Measurements from ENCODE around the gene ZNF317.
A peak's percentile ranks its signal among the peaks of the same experiment; 100 is the strongest.

Gene ZNF317

DNA sequence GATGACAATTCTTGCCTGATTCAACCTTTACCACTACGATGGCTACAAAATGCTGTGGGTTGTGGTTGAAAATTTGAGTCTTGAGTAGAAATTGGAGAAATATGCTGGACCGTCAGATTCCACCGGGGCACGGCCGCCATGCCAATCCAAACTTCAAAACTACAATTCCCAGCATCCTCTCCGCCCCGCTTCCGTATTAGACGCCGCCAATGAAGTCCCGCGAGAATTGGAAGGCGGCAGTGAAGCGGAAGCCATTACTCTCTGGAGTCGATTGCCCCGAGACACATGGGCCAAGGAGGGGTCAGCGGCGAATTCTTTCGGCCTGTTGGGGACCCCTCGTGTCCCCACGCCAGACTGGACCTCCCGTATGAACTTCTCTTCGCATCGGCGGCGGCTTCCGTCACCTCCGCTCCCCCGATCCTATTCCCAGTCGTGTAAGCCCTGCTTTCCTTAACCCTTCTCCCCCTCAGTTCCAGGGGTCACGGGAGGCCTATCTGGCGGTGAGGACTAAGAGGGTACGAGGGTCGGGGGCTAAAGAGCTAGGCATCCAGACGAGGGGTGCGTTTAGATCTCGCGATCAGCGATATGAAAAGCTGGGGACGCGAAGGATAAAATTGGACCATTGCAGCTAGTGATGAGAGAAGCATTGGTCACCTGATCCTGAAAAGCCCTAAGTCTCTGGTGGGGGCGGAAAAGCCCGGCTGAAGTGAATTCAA is at the start of gene ZNF317:
ZNF317 (plus strand) TSS at position 239 of the 716 bp plus-strand sequence. CDS start 15,620 bp downstream, outside the sequence.
- peak; percentile 79 to 82 for DNase-seq (ENCODE audit: low read depth in 2 of 2)

DNA sequence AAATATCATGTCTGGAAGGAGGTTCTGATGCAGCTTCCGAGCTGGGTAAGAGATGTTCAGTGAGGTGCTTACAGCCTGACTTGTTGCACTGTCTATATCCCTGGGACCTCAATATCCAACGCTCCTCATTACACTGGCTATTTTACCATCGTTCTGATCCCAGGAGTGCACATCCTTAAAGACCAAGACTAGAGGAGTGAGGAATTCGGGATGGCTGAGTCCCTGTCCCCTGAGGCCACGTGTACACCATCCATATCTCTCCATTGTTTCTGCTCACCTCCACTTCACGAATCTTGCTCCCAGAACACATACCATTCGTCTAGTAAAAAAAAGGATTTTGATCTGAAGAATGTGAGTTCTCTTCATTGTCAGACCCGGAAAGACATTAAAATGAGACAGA is 32.8 kb upstream of the ZNF317 start, which contains the start of gene OR7G2:
OR7G2 (minus strand) TSS at position 101 of the 400 bp plus-strand sequence. CDS start 4,232 bp downstream, outside the sequence.
- no peak for DNase-seq (ENCODE audit: low read depth in 2 of 2)

DNA sequence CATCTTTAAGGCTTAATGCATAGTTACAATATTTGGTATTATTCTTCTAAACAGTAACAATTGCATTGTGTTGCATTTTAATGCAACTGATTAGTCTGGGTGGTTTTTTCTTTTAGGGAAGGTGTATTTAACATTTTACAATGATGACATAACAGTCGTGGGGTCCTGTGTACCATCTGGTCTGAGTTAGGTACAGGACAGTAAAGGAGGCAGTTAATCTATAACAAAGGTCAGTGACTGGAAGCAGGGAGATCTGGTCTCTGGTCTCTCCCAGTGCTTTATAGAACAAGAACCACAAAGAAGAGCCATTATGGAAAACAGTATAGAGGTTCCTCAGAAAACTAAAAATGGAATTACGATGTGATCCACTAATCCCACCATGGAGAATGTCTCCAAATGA is 30.2 kb upstream of the ZNF317 start:
- no peak for DNase-seq (ENCODE audit: low read depth in 2 of 2)

DNA sequence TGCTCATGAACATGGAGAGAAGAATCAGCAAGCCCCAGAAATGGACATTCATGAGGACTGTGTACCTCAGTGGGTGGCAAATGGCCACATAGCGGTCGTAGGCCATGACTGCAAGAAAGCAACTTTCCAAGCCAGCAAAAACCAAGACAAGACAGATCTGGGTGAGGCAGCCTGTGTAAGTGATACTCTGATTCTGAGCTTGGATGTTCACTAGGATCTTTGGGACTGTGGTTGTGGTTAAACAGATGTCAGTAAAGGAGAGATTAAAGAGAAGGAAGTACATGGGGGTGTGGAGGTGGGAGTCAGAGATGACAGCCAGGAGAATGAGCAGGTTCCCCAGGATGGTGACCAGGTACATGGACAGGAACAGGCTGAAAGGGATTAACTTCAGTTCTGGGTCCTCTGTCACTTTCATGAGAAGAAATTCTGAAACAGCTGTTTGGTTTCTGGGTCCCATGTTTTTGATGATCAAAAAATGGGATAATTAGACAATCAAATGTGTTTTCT is 24.8 kb upstream of the ZNF317 start, which contains the start of gene OR7G1:
OR7G1 (minus strand) TSS at position 457 of the 507 bp plus-strand sequence; CDS start at position 457, 0 bp downstream.
- DNase-seq (ENCODE audit: low read depth in 2 of 2), result no peak

DNA sequence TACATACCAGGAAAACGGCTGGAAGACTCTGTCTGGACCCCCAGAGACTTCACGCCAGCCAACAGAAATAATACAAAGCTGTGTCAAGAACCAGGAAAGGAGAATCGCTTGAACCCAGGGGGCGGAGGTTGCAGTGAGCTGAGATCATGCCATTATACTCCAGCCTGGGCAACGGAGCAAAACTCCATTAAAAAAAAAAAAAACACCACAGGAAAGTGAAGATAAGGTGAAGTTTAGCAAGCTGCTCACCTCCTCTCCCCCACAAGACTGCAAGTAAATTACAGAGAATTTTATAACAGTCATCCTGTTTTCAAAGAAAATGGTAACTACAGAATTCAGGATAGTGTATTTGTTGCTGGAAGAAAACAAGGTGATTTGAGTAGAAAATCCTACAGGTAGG is 23.6 kb upstream of the ZNF317 start:
- no peak for DNase-seq (ENCODE audit: low read depth in 2 of 2)

DNA sequence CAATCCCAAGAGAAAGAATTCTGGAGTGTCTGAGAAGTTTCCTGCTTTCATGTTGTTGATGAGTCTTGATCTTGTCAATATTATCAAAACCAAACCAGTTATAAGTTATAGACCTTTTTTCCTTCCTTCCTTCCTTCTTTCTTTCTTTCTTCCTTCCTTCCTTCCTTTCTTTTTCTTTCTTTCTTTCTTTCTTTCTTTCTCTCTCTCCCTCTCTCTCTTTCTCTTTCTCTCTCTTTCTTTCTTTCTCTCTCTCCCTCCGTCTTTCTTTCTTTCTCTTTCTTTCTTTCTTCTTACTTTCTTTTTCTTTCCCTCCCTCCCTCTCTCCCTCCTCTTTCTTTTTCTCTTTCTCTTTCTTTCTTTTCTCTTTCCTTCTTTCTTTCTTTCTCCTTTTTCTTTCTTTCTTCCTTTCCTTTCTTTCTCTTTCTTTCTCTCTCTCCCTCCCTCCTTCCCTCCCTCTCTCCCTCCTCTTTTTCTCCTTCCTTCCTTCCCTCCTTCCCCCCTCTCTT is 13.2 kb upstream of the ZNF317 start, which contains the start of gene OR7G3:
OR7G3 (minus strand) TSS at position 51 of the 506 bp plus-strand sequence; CDS start at position 51, 0 bp downstream.
- DNase-seq (ENCODE audit: low read depth in 2 of 2), result no peak

DNA sequence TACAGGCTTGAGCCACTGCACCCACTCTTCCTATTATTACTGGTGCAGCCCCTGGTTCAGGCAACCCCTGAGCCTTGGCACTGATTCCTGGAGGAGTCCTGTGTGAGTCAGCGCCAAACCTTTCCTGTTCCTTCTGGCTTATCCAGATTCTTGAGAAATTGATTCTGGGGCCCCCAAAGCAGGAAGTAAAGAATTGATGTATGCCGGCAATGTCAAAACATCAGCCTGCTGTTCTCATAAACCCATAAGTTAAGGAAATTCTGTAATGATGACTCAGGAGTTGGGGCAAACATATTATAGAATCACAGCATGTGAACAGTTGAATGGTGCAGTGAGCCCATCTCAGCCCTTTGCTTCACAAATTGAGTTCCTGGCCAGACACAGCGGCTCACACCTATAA is 12.0 kb upstream of the ZNF317 start:
- DNase-seq (ENCODE audit: low read depth in 2 of 2), result no peak

DNA sequence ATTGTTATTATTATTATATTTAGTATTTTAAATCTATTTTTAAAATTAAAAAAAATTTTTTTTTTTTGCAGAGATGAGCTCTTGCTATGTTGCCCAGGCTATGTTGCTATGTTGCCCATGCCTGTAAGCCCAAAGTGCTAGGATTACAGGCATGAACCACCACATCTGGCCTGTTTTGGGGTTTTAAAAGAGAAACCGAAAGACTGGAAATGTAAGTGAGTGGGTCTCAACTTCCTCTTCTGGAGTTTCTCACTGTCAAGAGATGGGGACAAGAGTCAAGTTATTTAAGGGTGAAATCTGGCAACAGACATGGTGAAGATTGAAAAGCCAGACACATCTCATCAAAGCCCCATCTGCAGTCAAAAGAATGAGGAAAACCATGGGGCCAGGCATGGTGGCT is 9.2 kb upstream of the ZNF317 start:
- DNase-seq (ENCODE audit: low read depth in 2 of 2), result no peak

DNA sequence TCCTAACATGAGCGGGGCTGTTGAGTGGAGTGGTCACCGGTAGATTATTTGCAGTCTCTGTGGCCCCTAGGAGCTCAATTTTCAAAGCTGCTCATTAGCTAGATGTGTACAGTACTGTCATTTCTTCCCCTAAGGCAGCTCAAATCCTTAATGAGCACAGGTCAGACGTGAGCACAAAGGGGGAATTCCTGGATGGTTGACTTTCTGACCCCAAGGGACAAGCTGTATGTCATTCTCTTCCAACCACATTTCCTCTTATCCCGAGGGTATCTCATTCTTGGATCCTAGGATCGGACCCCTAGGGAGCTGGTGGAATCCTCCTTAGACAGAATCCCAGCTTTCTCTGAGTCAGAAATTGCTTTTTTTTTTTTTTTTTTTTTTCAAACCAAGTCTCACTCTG is 7.8 kb upstream of the ZNF317 start:
- no peak for DNase-seq (ENCODE audit: low read depth in 2 of 2)

DNA sequence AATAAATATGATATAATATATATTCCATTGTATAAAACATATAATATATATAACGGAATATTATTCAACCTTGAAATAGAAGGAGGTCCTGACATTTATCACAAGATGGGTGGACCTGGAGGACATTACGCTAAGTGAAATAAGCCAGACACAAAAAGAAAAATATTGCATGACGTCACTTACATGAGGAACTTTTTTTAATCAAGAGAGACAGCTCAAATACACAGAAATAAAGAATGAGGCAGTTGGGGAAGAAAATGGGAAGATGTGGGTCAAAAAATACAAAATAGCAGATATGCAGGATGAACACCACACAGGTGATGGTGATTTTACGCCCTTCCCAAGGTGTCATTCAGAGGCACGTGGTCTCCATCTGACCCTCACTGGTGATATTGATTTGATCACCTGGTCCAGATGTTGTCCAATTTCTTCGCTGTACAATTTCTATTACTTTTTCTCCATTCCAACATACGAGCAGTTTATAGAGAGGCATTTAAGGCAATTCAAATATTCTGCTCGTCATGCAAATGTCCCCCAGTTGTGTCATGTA is 513 bp upstream of the ZNF317 start:
- DNase-seq (ENCODE audit: low read depth in 2 of 2), result no peak

DNA sequence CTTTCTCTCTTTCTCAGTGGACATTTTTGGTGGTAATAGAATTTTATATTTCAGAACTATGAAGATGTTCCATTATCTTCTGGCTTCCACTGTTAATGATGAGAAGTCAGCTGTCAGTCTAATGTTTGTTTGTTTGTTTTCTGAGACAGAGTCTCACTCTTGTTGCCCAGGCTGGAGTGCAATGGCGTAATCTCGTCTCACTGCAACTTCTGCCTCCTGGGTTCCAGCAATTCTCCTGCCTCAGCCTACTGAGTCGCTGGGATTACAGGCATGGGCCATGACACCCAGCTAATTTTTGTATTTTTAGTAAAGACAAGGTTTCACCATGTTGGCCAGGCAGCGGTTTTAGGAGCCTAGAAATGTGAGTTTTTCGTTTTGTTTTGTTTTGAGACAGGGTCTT is 4.7 kb downstream of the ZNF317 start:
- no peak for DNase-seq (ENCODE audit: low read depth in 2 of 2)

DNA sequence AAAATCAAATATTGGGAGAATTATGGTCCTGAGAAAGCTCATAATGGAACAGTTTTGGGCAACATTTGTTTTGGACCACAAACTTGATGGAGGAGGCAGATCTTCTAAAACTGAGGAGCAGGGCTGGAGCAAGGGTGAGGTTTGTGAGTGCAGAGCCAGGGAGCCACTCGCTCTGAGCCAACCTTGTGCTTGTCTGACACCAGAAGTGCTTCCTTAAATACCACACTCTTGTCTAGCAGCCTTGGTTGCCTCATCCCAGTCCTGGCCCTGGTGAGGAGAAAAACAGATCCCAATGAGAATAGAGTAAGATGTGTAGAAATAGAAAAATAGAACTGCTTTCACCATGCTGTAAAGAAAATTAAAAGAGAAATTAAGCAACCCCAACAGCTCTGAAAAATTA is 6.7 kb downstream of the ZNF317 start:
- no peak for DNase-seq (ENCODE audit: low read depth in 2 of 2)

DNA sequence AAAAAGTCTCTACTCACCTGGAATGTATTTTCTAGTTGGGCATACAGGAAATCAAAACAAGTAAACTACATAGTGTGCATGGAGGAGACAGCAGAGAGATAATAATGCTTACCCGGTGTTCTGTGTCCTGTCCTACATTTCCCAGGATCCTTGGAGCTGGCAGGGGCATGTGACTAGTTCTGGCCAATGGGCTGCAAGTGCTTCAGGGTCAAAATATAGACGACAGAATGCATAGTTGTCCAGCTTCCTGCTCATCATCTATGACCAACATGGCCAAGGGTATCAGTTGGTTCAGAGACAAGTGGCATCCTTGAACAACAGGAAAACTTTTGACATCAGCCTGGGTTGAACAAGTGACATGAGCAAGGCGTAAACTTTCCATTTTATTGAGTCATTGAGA is 8.5 kb downstream of the ZNF317 start:
- DNase-seq (ENCODE audit: low read depth in 2 of 2), result no peak

DNA sequence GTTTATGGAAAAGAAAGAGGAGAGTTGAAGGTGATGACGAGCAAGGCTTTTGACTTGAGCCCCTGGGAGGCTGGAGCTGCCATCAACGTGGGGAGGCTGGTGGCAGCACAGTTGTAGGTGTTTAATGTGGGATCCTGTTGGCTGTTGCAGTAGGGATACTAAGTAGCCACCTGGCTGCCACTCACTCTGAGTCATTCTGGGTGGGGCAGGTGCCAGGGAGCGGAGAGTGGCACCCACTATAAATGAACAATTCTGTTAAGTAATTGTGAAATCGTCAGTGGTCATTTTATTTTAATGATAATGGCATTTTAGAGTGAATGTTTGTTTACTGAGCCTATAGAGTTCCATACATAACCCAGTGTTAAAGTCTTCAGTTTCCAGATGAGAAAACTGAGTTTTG is 9.8 kb downstream of the ZNF317 start:
- DNase-seq (ENCODE audit: low read depth in 2 of 2), result no peak

DNA sequence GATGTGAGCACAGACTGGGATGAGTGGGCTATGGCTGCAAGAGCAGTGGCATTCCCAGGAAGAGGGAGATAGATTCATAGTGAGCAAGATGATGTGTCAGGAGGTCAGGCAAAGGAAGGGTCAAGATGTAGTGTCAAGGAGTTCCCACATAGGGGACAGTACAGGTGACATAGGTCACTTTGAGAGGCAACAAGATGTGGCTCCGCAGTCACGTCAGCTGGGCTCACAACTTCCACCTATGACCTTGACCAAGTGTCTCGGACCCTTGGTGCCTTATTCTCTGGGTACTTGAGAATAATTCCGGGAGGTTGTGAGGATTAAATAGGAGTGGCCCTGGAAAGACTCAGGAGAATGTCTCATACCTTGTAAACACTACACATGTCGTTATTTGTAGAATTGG is 10.5 kb downstream of the ZNF317 start:
- DNase-seq (ENCODE audit: low read depth in 2 of 2), result no peak

DNA sequence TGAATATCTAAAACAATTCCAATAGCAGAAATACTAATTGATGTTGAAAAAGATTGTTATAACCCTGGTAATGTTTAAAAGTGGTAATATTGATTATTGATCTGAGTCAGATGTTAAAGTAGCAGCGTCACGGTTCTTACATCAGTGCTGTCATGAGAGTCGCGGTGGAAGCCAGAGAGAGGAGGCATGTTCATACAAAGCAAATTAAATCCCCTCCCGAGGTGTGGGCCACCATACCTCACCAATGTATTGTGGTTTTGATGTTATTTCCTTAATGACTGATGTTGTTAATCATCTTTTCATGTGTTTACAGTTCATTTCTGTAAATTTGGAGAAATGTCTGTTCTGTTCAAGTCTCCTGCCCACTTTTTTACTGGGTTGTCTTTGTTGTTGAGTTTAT is 11.2 kb downstream of the ZNF317 start:
- no peak for DNase-seq (ENCODE audit: low read depth in 2 of 2)

DNA sequence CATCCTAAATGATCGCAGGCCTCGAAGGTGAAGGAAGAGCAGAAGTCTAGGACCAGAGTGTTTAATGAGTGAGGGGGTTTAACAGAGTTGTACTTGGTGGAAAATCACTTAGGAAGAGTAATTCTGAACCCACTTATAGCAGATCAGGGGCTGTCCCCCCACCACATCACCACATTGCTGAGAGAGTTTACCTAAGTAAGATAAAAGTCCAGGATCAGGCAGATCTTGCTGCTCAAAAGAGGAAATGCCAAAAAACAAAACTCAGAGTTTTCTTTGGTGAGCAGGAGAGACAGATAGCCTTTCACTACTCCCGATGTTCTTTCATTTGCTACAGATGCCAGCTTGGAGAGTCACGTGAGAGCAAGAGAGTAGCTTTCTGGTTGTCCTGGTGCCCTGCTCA is 15.4 kb downstream of the ZNF317 start:
- DNase-seq (ENCODE audit: low read depth in 2 of 2), result no peak

DNA sequence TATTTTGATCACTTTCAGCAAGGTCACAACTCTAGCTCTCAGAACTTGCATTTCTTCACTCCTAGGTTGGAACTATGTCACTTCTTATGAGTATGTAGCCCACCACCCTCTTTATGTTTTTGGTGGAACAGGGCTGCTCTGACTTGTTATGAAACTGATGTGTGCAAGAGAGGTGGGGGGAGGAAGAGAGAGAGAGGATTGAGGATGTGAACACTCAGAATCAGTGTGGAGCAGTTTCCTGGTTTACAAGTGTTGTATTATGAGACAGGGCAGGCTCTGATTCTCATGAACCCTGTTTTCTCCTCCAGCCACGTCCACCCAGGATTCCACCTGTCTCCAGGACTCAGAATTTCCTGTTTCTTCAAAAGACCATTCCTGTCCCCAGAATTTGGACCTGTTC is 16.1 kb downstream of the ZNF317 start:
- no peak for DNase-seq (ENCODE audit: low read depth in 2 of 2)

DNA sequence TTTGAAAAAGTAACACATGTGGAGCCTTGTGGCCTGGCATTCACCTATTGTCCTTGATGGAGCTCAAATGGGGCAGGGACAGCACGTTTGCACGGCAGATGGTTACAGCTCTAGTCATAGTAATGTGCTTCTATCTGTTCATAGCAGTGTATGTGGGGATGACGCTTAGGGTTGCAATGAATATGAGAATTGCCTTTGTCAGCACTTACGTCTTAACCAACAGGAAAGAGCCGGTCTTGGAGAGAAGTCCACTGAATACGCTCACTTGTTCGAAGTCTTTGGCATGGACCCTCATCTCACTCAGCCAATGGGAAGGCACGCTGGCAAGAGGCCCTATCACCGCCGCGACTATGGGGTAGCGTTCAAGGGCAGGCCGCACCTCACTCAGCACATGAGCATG is 19.7 kb downstream of the ZNF317 start:
- no peak for DNase-seq (ENCODE audit: low read depth in 2 of 2)

DNA sequence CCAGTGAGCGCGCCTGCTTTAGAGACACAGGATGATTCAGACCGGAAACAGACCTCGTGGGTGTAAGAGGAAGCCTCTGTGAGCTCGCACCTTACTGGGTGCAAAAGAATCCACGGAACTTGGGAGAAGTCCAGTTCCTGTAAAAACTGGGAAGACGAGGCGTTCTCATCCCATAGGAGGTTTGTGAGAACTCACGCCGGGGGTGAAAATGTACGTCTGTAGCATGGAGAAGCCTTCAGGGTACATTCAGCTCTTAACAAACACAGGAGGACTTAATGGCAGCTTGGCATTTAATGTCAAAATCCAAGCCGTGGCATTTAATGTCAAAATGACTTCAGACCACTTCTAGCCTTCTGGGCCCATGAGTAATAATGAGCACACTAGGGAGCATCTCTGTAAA is 21.2 kb downstream of the ZNF317 start:
- no peak for DNase-seq (ENCODE audit: low read depth in 2 of 2)

DNA sequence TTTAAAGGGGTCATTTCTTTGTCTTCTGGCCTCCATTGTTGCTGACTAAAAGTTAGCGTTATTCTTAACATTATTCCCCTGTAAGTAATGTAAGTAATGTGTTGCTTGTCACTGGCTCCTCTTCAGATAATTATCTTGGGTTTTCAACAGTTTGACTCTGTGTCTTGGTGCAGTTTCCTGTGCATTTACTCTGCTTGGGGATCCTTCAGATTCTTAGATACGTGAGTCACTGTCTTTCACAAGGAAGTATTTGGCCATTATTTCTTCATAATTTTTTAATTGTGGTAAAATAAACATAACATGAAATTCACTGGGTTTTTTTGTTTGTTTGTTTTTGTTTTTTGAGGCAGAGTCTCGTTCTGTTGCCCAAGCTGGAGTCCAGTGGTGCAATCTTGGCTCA is 25.1 kb downstream of the ZNF317 start:
- DNase-seq (ENCODE audit: low read depth in 2 of 2), result no peak

DNA sequence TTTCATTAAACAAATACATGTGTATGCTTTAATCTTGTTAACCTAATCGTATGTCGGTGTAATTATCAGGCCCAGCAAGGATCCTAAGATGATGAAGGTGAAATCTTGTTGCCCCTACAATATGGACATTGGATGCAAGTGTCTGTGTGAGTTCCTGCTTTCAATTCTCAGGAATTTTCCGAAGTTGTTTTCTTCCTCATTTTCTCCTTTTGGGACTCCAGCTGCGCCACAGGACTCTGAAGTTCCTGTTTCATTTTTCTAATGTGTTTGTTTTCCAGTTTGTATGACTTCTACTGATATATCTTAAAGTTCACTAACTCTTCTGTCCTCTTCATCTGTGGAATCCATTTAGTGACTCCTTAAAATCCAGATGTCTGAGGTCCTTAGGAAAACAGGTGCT is 26.6 kb downstream of the ZNF317 start:
- no peak for DNase-seq (ENCODE audit: low read depth in 2 of 2)

DNA sequence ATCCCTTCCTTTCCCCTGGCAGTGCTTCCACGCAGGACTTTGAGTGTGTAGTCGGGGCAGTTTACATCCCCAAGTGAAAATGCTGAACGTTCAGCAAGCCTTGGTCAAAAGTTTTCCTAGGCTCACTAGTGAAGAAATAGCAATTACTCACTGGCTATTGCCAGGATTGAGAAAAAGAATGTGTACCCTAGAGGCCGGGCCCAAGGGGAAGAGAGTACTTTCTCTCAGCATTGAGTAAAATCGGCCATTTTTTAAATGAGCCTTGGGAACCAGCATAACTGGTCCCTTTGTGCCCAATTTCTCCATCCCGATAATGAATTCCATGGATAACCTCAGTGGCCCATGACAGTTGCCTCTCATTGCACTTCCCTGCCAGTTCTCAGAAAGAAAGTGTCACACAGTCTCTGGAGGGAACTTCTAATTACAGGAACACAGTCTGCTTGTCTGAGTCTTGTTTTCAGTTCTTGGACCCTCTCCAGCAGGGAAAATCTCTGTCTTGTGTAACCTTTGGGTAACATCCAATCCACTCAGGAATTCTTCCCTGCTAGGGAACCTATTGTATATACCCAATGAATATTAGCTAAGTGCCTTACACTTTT is 31.3 kb downstream of the ZNF317 start:
- DNase-seq (ENCODE audit: low read depth in 2 of 2), result no peak

Data from fibroblast of skin of left biceps (primary cell).